ENCODE data around the gene DYRK2. TPM values are rescaled to one million over a fixed set of nuclear protein-coding genes. Genes with fewer than 3 reads are reported as not detected.

DYRK2 gene
- total RNA-seq, result 21.1 and 32.2 TPM in 2 replicates

GRCh38 chr12:67648521-67649260 lies at the start of gene DYRK2:
TSS of gene DYRK2 (plus strand) at chr12:67648745. CDS start at chr12:67649134, 389 bp downstream.

Data from smooth muscle cell of the umbilical artery (primary cell).